ENCODE data around the gene PCK2. TPM values are rescaled to one million over a fixed set of nuclear protein-coding genes. Genes with fewer than 3 reads are reported as not detected.

Gene PCK2
- total and polyA plus RNA-seq, 2 of the 13 experiments (the other 11 are each of a cell fraction or from before 2014, with no cell fraction given): 129 to 272 TPM

- TF ChIP-seq ZBED4 (CRISPR knock-in tag; IDR thresholded peaks at IDR 0.05; ENCODE audit: borderline replicate concordance) (0 out of 2 replicates have a peak, but pooled peaks have one; percentile 51), SP2 (CRISPR knock-in tag; IDR thresholded peaks at IDR 0.05) (peak; percentile 69), ETV6 (CRISPR knock-in tag; conservative IDR thresholded peaks at IDR 0.05) (peak; percentile 19), DNMT3B (CRISPR knock-in tag; conservative IDR thresholded peaks at IDR 0.05) (peak; percentile 88; the same call in 1 of the 2 replicates), MXI1 (IDR thresholded peaks at IDR 0.05; ENCODE audit: borderline replicate concordance, low read depth, low read length) (peak; percentile 47; the same call in 1 of the 3 replicates), YEATS2 (CRISPR knock-in tag; IDR thresholded peaks at IDR 0.05; ENCODE audit: borderline replicate concordance) (peak; percentile 61), IRX3 (CRISPR knock-in tag; IDR thresholded peaks at IDR 0.05; ENCODE audit: borderline replicate concordance, low read depth) (peak; percentile 74; the same call in 1 of the 2 replicates), CSRNP2 (CRISPR knock-in tag; conservative IDR thresholded peaks at IDR 0.05; ENCODE audit: low read depth) (no peak), ZNF850 (CRISPR knock-in tag; conservative IDR thresholded peaks at IDR 0.05) (no peak), EZH2 (conservative IDR thresholded peaks at IDR 0.05; ENCODE audit: low read depth, low read length) (peak; percentile 43; the same call in 1 of the 2 replicates), NFKBIZ (CRISPR knock-in tag; IDR thresholded peaks at IDR 0.05) (peak; percentile 61; the same call in 1 of the 2 replicates), CTCF (CRISPR knock-in tag; IDR thresholded peaks at IDR 0.05) (0 out of 2 replicates have a peak, but pooled peaks have one; percentile 7), GATAD2A (CRISPR knock-in tag; IDR thresholded peaks at IDR 0.05) (peak; percentile 57; the same call in 1 of the 2 replicates), ZNF331 (CRISPR knock-in tag; IDR thresholded peaks at IDR 0.05) (peak; percentile 65), ARNTL (CRISPR knock-in tag; IDR thresholded peaks at IDR 0.05) (peak; percentile 7; the same call in 1 of the 2 replicates)
Measured at GRCh38 chr14:24051789-24052655, 42.1 kb upstream of the PCK2 start, which contains the start of gene CARMIL3 (continued).
